Lung (tissue), 12 donors: ENCODE data around the gene SOCS7. TPM values are rescaled to one million over a fixed set of nuclear protein-coding genes. Genes with fewer than 3 reads are reported as not detected.

Experiments
- ATAC-seq: fragments of 200-7000 bp; cut with Tn5 transposase; one replicate; pipeline ENCODE4 v1.9.1; 2020; ENCODE audit warnings: moderate number of reproducible peaks; ENCODE audit not compliant: insufficient read depth, low FRiP score
- DNase-seq, 3 donors: peaks; one replicate each; pipeline ENCODE4 v3.0.0-alpha.2; 2013 to 2017
- H3K27ac ChIP-seq, 2 donors: one replicate each; pipeline ENCODE4 v1.5.1; 2013; ENCODE audit warnings: mild to moderate bottlenecking in 2 of 2, moderate library complexity in 2 of 2, control low read depth in 1 of 2, inconsistent platforms in 1 of 2, low read depth in 1 of 2, low read length in 1 of 2
- H3K27me3 ChIP-seq, 3 donors: one replicate each; pipeline ENCODE4 v1.5.1; 2013; ENCODE audit warnings: low read length in 2 of 3; ENCODE audit not compliant: control insufficient read depth in 3 of 3, insufficient read depth in 3 of 3
- H3K36me3 ChIP-seq, 4 donors: one replicate each; pipeline ENCODE4 v1.5.1; 2013; ENCODE audit warnings: low read length in 4 of 4, mild to moderate bottlenecking in 1 of 4, moderate library complexity in 1 of 4; ENCODE audit not compliant: control insufficient read depth in 4 of 4, insufficient read depth in 4 of 4
- H3K4me1 ChIP-seq, 5 donors: one replicate each; pipeline ENCODE4 v1.5.1; 2013; ENCODE audit warnings: low read length in 5 of 5, mild to moderate bottlenecking in 2 of 5, moderate library complexity in 1 of 5; ENCODE audit not compliant: control insufficient read depth in 5 of 5, insufficient read depth in 5 of 5
- H3K4me3 ChIP-seq: one replicate; pipeline ENCODE4 v1.5.1; 2013; ENCODE audit warnings: mild to moderate bottlenecking, control low read depth, moderate library complexity
- H3K9ac ChIP-seq, 2 donors: one replicate each; pipeline ENCODE4 v1.5.1; 2013; ENCODE audit warnings: low read length in 2 of 2, control low read depth in 1 of 2; ENCODE audit not compliant: insufficient read depth in 1 of 2
- H3K9me3 ChIP-seq, 4 donors: one replicate each; pipeline ENCODE4 v1.5.1; 2013; ENCODE audit warnings: low read length in 3 of 4, mild to moderate bottlenecking in 1 of 4, moderate library complexity in 1 of 4; ENCODE audit not compliant: control insufficient read depth in 4 of 4, insufficient read depth in 3 of 4
- WGBS, 2 donors: extraction: QIAGEN DNeasy Blood & Tissue Kit; methylation state at CpG; one replicate each; pipeline ENCODE4 v1.1.7; 2013; 5-methylcytosine and 5-hydroxymethylcytosine counted together
- polyA plus RNA-seq, 2 donors: library from polyadenylated mRNA; stranded (reverse); fragments of 200-250 nt; gene quantifications; one replicate each; pipeline ENCODE4 v1.2.1, GENCODE V29; 2013
- total RNA-seq, 2 donors: library from RNA; depleted of rRNA in 1 of 2; stranded (reverse); fragments of >200 nt in 1 of 2; gene quantifications; one replicate each; pipeline ENCODE4 v1.2.1, GENCODE V29; 2014 to 2021
- TF ChIP-seq, protein P1 (sequence below): IDR thresholded peaks from 2 replicates; pipeline ENCODE4 v1.5.1; 2012; ENCODE audit warnings: mild to moderate bottlenecking; ENCODE audit errors: control extremely low read depth, extremely low read depth
- donor health status: control.
- donor health status: control.
- donor health status: Bipolar disorder and iron deficiency.
- donor health status: healthy.
- donor health status: DM: yes; HTN: yes; CAD: no.

The SOCS7 gene
- total and polyA plus RNA-seq, 4 donors: 6.5 to 23.6 (median 10.2) TPM

DNA sequence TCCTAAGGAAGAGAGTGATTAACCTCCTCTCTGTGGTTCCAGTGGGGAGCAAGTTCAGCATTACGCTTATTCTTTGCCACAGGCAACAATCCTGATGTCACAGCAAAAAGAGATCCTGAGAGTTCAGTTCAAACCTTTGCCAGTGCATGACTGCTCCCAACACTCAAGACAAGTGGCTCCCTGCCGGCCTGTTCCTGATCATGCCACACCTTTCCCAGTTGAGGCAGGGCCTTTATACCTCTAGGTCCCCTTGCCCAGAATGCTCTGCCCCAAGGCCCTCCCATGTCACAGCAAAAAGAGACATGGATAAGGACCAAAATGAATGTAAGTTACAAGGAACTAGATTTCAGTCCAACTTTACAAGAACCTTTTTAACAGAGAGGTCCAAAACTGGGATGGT, 45.6 kb downstream of the SOCS7 start:
- H3K9ac ChIP-seq: no peak overlapping the region
- no peak for ATAC-seq
- H3K36me3 ChIP-seq: peaks cover 27 to 51% (median 41%) of the 10 kb centered on the region in 4 donors
- H3K4me3 ChIP-seq: no peak overlapping the region
- TF ChIP-seq, protein P1, sequence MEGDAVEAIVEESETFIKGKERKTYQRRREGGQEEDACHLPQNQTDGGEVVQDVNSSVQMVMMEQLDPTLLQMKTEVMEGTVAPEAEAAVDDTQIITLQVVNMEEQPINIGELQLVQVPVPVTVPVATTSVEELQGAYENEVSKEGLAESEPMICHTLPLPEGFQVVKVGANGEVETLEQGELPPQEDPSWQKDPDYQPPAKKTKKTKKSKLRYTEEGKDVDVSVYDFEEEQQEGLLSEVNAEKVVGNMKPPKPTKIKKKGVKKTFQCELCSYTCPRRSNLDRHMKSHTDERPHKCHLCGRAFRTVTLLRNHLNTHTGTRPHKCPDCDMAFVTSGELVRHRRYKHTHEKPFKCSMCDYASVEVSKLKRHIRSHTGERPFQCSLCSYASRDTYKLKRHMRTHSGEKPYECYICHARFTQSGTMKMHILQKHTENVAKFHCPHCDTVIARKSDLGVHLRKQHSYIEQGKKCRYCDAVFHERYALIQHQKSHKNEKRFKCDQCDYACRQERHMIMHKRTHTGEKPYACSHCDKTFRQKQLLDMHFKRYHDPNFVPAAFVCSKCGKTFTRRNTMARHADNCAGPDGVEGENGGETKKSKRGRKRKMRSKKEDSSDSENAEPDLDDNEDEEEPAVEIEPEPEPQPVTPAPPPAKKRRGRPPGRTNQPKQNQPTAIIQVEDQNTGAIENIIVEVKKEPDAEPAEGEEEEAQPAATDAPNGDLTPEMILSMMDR: no peak
- no peak overlapping the region for H3K27ac ChIP-seq
- WGBS, 2 donors: 83 to 95% methylated on average over 2 of the region's 2 CpGs
- H3K4me1 ChIP-seq: peaks cover 0 to 1% (median 0%) of the 10 kb centered on the region in 5 donors
- H3K9me3 ChIP-seq: no peaks in the 10 kb centered on the region
- no peak for DNase-seq
- H3K27me3 ChIP-seq: no peaks in the 10 kb centered on the region

DNA sequence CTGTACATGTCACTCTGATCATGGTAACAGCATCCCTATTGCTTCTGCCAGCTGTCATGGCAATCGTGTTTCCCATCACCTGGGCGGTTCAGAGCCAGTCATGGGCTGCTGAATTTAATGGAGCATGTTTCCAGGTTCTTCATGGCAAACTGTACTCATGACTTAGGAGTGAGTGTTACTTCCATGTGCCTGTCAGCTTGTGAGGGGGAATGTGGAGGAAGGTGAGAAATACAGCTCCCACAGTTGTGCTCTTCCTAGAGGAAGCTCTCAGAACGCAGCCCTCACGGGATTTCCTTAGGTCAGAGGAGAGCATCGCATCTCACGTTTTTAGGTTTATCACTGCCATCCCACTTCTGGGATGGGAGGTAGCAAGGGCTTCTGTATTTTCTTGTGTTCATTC, 48.6 kb downstream of the SOCS7 start:
- Histone ChIP-seq H3K4me1 (peaks cover 0 to 13% (median 3%) of the 10 kb centered on the region in 5 donors), H3K9me3 (no peaks in the 10 kb centered on the region), H3K9ac (no peak overlapping the region), H3K4me3 (no peak overlapping the region), H3K27ac (no peak overlapping the region), H3K27me3 (no peaks in the 10 kb centered on the region), H3K36me3 (peaks cover 26 to 41% (median 37%) of the 10 kb centered on the region in 4 donors)
- WGBS, 2 donors: 86 to 88% methylated on average over 6 of the region's 6 CpGs
- ATAC-seq (no peak), DNase-seq (no peak)
- TF ChIP-seq, protein P1: no peak

DNA sequence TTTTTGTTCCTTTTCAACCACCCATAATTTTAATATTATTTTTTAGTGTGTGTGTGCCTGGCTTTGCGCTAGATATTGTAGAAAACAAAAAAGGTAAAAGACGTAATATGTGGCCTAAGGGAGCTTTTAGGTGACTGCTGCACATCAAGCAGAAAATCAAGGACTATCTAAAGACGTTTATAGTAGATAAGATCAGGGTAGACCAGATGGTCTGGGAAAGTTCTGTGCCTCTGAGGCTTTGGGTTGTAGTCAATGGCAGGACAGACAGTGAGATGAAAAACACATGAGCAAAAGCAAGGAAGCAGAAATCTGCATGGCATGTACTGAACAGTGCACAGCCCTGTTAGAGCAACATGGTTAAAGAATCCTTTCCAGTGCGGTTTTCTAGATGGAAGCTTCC, 49.8 kb downstream of the SOCS7 start:
- no peak overlapping the region for H3K9ac ChIP-seq
- no peak overlapping the region for H3K27ac ChIP-seq
- TF ChIP-seq, protein P1: no peak
- H3K36me3 ChIP-seq: peaks cover 21 to 35% (median 28%) of the 10 kb centered on the region in 4 donors
- no peaks in the 10 kb centered on the region for H3K27me3 ChIP-seq
- 88% methylated on average over 4 of the region's 4 CpGs for WGBS, 2 donors
- peaks cover 0 to 13% (median 3%) of the 10 kb centered on the region in 5 donors for H3K4me1 ChIP-seq
- H3K9me3 ChIP-seq: no peaks in the 10 kb centered on the region
- ATAC-seq (no peak), DNase-seq (no peak)
- no peak overlapping the region for H3K4me3 ChIP-seq

DNA sequence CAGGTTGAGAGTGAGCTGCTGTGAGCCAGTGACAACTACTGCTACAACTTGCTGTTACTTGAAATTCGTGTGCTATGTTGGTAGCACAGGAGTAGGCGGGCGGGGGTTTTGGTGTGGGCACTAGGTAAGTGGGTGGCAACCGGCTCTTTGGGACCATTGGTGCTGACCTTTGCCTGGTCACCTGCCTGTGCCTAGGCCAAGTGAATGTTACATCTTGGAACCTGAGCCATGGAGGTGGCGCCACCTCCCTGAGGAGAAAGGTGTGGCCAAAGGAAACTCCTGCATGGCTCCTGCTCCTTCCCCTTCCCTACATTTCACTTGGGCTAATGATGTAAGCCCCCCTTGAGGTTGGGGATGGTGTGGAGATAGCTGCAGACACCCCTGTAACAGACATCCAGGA, 51.3 kb downstream of the SOCS7 start:
- Histone ChIP-seq H3K9ac (no peak overlapping the region), H3K36me3 (peaks cover 16 to 24% (median 21%) of the 10 kb centered on the region in 4 donors), H3K4me1 (peaks cover 0 to 13% (median 3%) of the 10 kb centered on the region in 5 donors), H3K27me3 (no peaks in the 10 kb centered on the region), H3K9me3 (no peaks in the 10 kb centered on the region), H3K27ac (no peak overlapping the region), H3K4me3 (no peak overlapping the region)
- 94 to 95% methylated on average over 5 of the region's 5 CpGs for WGBS, 2 donors
- TF ChIP-seq, protein P1: no peak
- DNase-seq: no peak
- ATAC-seq: no peak
